Panc1 (cell line): Measurements from ENCODE around the gene TMEM14B.

Experiments used
- POLR2AphosphoS5 ChIP-seq: IDR thresholded peaks from 2 replicates; pipeline ENCODE4 v1.6.1; 2012; ENCODE audit warnings: mild to moderate bottlenecking, low read depth, low read length, moderate library complexity
- SIN3A ChIP-seq: IDR thresholded peaks from 2 replicates; pipeline ENCODE4 v1.6.1; 2012; ENCODE audit warnings: low read depth, mild to moderate bottlenecking, low read length, moderate library complexity, borderline replicate concordance; ENCODE audit not compliant: insufficient read depth
- TCF7L2 ChIP-seq: IDR thresholded peaks from 2 replicates; pipeline ENCODE4 v1.6.1; 2011; ENCODE audit warnings: mild to moderate bottlenecking, low read depth, low read length, inconsistent platforms
- TF ChIP-seq, protein P1 (sequence below): fragments of 450-650 bp; IDR thresholded peaks from 2 replicates; pipeline ENCODE4 v1.5.1; 2017; ENCODE audit warnings: mild to moderate bottlenecking
- TF ChIP-seq, protein P2 (sequence below), 2 experiments: IDR thresholded peaks; 2 replicates each; pipeline ENCODE4 v1.6.1; 2011 to 2012; ENCODE audit warnings: low read depth in 2 of 2, control low read depth in 1 of 2, low read length in 1 of 2, mild to moderate bottlenecking in 1 of 2, moderate library complexity in 1 of 2; ENCODE audit not compliant: insufficient read depth in 1 of 2

DNA sequence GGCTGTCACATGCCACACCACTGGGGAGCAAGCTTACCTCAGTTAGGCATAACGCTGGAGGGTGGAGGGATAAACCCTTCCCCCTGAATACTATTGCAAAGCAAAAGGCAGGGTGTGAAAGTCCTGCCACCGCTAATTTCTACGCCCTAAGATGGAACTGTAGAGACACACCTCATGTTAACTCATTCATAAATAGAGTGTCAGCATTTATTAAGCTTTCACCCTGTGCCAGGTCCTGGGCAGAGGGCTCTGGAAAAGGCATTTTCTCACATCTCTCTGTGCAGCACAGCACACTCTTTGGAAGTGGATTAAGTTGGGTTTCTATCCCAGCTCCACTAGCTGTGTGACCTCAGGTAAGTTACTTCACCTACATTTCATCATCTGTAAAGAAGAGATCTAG is 21.8 kb downstream of the TMEM14B start:
- TF ChIP-seq TCF7L2 (no peak), SIN3A (no peak), POLR2AphosphoS5 (no peak)
- TF ChIP-seq, protein P1, sequence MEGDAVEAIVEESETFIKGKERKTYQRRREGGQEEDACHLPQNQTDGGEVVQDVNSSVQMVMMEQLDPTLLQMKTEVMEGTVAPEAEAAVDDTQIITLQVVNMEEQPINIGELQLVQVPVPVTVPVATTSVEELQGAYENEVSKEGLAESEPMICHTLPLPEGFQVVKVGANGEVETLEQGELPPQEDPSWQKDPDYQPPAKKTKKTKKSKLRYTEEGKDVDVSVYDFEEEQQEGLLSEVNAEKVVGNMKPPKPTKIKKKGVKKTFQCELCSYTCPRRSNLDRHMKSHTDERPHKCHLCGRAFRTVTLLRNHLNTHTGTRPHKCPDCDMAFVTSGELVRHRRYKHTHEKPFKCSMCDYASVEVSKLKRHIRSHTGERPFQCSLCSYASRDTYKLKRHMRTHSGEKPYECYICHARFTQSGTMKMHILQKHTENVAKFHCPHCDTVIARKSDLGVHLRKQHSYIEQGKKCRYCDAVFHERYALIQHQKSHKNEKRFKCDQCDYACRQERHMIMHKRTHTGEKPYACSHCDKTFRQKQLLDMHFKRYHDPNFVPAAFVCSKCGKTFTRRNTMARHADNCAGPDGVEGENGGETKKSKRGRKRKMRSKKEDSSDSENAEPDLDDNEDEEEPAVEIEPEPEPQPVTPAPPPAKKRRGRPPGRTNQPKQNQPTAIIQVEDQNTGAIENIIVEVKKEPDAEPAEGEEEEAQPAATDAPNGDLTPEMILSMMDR, result no peak
- TF ChIP-seq, protein P2, sequence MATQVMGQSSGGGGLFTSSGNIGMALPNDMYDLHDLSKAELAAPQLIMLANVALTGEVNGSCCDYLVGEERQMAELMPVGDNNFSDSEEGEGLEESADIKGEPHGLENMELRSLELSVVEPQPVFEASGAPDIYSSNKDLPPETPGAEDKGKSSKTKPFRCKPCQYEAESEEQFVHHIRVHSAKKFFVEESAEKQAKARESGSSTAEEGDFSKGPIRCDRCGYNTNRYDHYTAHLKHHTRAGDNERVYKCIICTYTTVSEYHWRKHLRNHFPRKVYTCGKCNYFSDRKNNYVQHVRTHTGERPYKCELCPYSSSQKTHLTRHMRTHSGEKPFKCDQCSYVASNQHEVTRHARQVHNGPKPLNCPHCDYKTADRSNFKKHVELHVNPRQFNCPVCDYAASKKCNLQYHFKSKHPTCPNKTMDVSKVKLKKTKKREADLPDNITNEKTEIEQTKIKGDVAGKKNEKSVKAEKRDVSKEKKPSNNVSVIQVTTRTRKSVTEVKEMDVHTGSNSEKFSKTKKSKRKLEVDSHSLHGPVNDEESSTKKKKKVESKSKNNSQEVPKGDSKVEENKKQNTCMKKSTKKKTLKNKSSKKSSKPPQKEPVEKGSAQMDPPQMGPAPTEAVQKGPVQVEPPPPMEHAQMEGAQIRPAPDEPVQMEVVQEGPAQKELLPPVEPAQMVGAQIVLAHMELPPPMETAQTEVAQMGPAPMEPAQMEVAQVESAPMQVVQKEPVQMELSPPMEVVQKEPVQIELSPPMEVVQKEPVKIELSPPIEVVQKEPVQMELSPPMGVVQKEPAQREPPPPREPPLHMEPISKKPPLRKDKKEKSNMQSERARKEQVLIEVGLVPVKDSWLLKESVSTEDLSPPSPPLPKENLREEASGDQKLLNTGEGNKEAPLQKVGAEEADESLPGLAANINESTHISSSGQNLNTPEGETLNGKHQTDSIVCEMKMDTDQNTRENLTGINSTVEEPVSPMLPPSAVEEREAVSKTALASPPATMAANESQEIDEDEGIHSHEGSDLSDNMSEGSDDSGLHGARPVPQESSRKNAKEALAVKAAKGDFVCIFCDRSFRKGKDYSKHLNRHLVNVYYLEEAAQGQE (IDR thresholded peaks at IDR 0.05; ENCODE audit: insufficient read depth in 1 of 2, low read depth in 2 of 2, low read length in 1 of 2), result no peak
